Skeletal muscle tissue (tissue), 4 donors: ENCODE data around the gene VAMP4. TPM values are rescaled to one million over a fixed set of nuclear protein-coding genes. Genes with fewer than 3 reads are reported as not detected.
A peak's percentile ranks its signal among the peaks of the same experiment; 100 is the strongest.
"Not testable (repeated sequence)": the region's sequence is repeated elsewhere in the genome, so short reads cannot be mapped to it uniquely, and the experiment has no call there.

ENCODE experiments used
- H3K27ac ChIP-seq: one replicate; pipeline ENCODE4 v1.7.0; 2013; ENCODE audit warnings: mild to moderate bottlenecking, low read depth, low read length, inconsistent platforms
- H3K27me3 ChIP-seq, 3 donors: one replicate each; pipeline ENCODE4 v1.7.0; 2013; ENCODE audit warnings: low read length in 3 of 3; ENCODE audit not compliant: control insufficient read depth in 3 of 3, insufficient read depth in 3 of 3
- H3K36me3 ChIP-seq, 3 donors: one replicate each; pipeline ENCODE4 v1.7.0; 2013; ENCODE audit warnings: low read length in 3 of 3; ENCODE audit not compliant: control insufficient read depth in 3 of 3, insufficient read depth in 3 of 3
- H3K4me1 ChIP-seq, 3 donors: one replicate each; pipeline ENCODE4 v1.7.0; 2013; ENCODE audit warnings: low read length in 3 of 3, mild to moderate bottlenecking in 3 of 3; ENCODE audit not compliant: control insufficient read depth in 3 of 3, insufficient read depth in 3 of 3
- H3K4me3 ChIP-seq, 3 donors: one replicate each; pipeline ENCODE4 v1.7.0; 2013; ENCODE audit warnings: low read length in 3 of 3
- H3K9ac ChIP-seq, 3 donors: one replicate each; pipeline ENCODE4 v1.7.0; 2013; ENCODE audit warnings: low read length in 3 of 3, mild to moderate bottlenecking in 3 of 3, moderate library complexity in 2 of 3, low read depth in 1 of 3
- H3K9me3 ChIP-seq, 3 donors: one replicate each; pipeline ENCODE4 v1.7.0; 2013; ENCODE audit warnings: low read length in 3 of 3; ENCODE audit not compliant: control insufficient read depth in 3 of 3
- total RNA-seq: library from RNA; depleted of rRNA; stranded (reverse); fragments of >200 nt; gene quantifications from one replicate; pipeline ENCODE4 v1.2.3, GENCODE V29; 2014
- donor health status: Osteomylitis.

VAMP4 gene
- total RNA-seq, 1 donor from 2014 or later: 3.7 TPM

GRCh38 chr1:171674431-171675405 is 67.1 kb downstream of the VAMP4 start:
- H3K36me3 ChIP-seq: no peaks in the 10 kb centered on the region
- no peaks in the 10 kb centered on the region for H3K27me3 ChIP-seq
- H3K4me1 ChIP-seq: peaks cover 0 to 9% (median 3%) of the 10 kb centered on the region in 3 donors
- H3K9me3 ChIP-seq: no peaks in the 10 kb centered on the region
- no peak overlapping the region for H3K4me3 ChIP-seq
- H3K27ac ChIP-seq: no peak overlapping the region
- H3K9ac ChIP-seq: no peak overlapping the region

GRCh38 chr1:171670739-171671138 is 71.1 kb downstream of the VAMP4 start:
- H3K36me3 ChIP-seq: no peaks in the 10 kb centered on the region
- H3K27ac ChIP-seq: no peak overlapping the region
- no peak overlapping the region for H3K4me3 ChIP-seq
- H3K27me3 ChIP-seq: no peaks in the 10 kb centered on the region
- no peak overlapping the region for H3K9ac ChIP-seq
- H3K4me1 ChIP-seq: peaks cover 4 to 21% (median 12%) of the 10 kb centered on the region in 3 donors
- no peaks in the 10 kb centered on the region for H3K9me3 ChIP-seq

GRCh38 chr1:171668372-171668771 is 73.5 kb downstream of the VAMP4 start:
- Histone ChIP-seq H3K36me3 (no peaks in the 10 kb centered on the region), H3K9me3 (no peaks in the 10 kb centered on the region), H3K4me1 (peaks cover 13 to 18% (median 17%) of the 10 kb centered on the region in 3 donors), H3K27me3 (no peaks in the 10 kb centered on the region), H3K4me3 (no peak overlapping the region), H3K27ac (no peak overlapping the region), H3K9ac (no peak overlapping the region)

- no peaks in the 10 kb centered on the region for H3K36me3 ChIP-seq
- no peaks in the 10 kb centered on the region for H3K9me3 ChIP-seq
- H3K4me3 ChIP-seq: no peak overlapping the region
- H3K9ac ChIP-seq: no peak overlapping the region
- H3K27ac ChIP-seq: peak overlapping the region; percentile 14
- no peaks in the 10 kb centered on the region for H3K27me3 ChIP-seq
- H3K4me1 ChIP-seq: peaks cover 13 to 18% (median 17%) of the 10 kb centered on the region in 3 donors
Measured at GRCh38 chr1:171666114-171666769, 75.6 kb downstream of the VAMP4 start.

- Histone ChIP-seq H3K27me3 (no peaks in the 10 kb centered on the region), H3K4me1 (peaks cover 13 to 18% (median 17%) of the 10 kb centered on the region in 3 donors), H3K9ac (no peak overlapping the region), H3K9me3 (no peaks in the 10 kb centered on the region), H3K4me3 (no peak overlapping the region), H3K27ac (no peak overlapping the region), H3K36me3 (no peaks in the 10 kb centered on the region)
Measured at GRCh38 chr1:171664976-171665375, 76.9 kb downstream of the VAMP4 start.

GRCh38 chr1:171663854-171664575 is 77.8 kb downstream of the VAMP4 start:
- Histone ChIP-seq H3K9ac (no peak overlapping the region), H3K4me1 (peaks cover 13 to 18% (median 17%) of the 10 kb centered on the region in 3 donors), H3K4me3 (no peak overlapping the region), H3K9me3 (no peaks in the 10 kb centered on the region), H3K27ac (peak overlapping the region; percentile 13), H3K36me3 (no peaks in the 10 kb centered on the region), H3K27me3 (no peaks in the 10 kb centered on the region)

- Histone ChIP-seq H3K4me3 (no peak overlapping the region), H3K36me3 (no peaks in the 10 kb centered on the region), H3K27me3 (no peaks in the 10 kb centered on the region), H3K4me1 (peaks cover 13 to 18% (median 17%) of the 10 kb centered on the region in 3 donors), H3K27ac (no peak overlapping the region), H3K9ac (no peak overlapping the region), H3K9me3 (no peaks in the 10 kb centered on the region)
Measured at GRCh38 chr1:171663036-171663853, 78.6 kb downstream of the VAMP4 start.

GRCh38 chr1:171661076-171661650 is 80.7 kb downstream of the VAMP4 start:
- no peak overlapping the region for H3K4me3 ChIP-seq
- H3K27ac ChIP-seq: no peak overlapping the region
- no peaks in the 10 kb centered on the region for H3K36me3 ChIP-seq
- H3K9me3 ChIP-seq: no peaks in the 10 kb centered on the region
- H3K27me3 ChIP-seq: no peaks in the 10 kb centered on the region
- H3K4me1 ChIP-seq: peaks cover 8 to 18% (median 9%) of the 10 kb centered on the region in 3 donors
- no peak overlapping the region for H3K9ac ChIP-seq

GRCh38 chr1:171656206-171656605 is 85.7 kb downstream of the VAMP4 start:
- not testable (repeated sequence) for H3K9ac ChIP-seq, H3K9me3 ChIP-seq, H3K4me3 ChIP-seq, H3K27me3 ChIP-seq, H3K36me3 ChIP-seq
- peaks cover 19 to 37% (median 32%) of the 10 kb centered on the region in 3 donors for H3K4me1 ChIP-seq
- H3K27ac ChIP-seq: peak overlapping the region; percentile 78
